Measurements from ENCODE around the gene MACROD2.
A peak's percentile ranks its signal among the peaks of the same experiment; 100 is the strongest.

The MACROD2 gene

GRCh38 chr20:16049529-16050093 is 2054.3 kb downstream of the MACROD2 start:
- H3K9me3 ChIP-seq = no peaks in the 10 kb centered on the region
- H3K4me1 ChIP-seq = no peaks in the 10 kb centered on the region
- DNase-seq (ENCODE audit: low spot score in 2 of 2) = peak in 1 of 2 experiments; percentile 10
- in situ Hi-C loops (cut with MboI; ENCODE audit: low sequenced_read_pairs) = no loop called here
- H3K27me3 ChIP-seq (ENCODE audit: low read depth) = no peaks in the 10 kb centered on the region
- no peaks in the 10 kb centered on the region for H3K36me3 ChIP-seq (replicated peaks)
- no peak overlapping the region for H3K4me3 ChIP-seq

- no peak overlapping the region for H3K4me3 ChIP-seq
- H3K27me3 ChIP-seq (ENCODE audit: low read depth) = no peaks in the 10 kb centered on the region
- no peaks in the 10 kb centered on the region for H3K4me1 ChIP-seq
- DNase-seq (ENCODE audit: low spot score in 2 of 2) = no peak
- H3K9me3 ChIP-seq = no peaks in the 10 kb centered on the region
- in situ Hi-C loops (cut with MboI; ENCODE audit: low sequenced_read_pairs) = no loop called here
- no peaks in the 10 kb centered on the region for H3K36me3 ChIP-seq (replicated peaks)
These were observed 2055.1 kb downstream of the MACROD2 start for GRCh38 chr20:16050366-16050765.

GRCh38 chr20:16051968-16052367 is 2056.7 kb downstream of the MACROD2 start:
- no peaks in the 10 kb centered on the region for H3K27me3 ChIP-seq (ENCODE audit: low read depth)
- H3K9me3 ChIP-seq = no peaks in the 10 kb centered on the region
- H3K4me3 ChIP-seq = no peak overlapping the region
- no peak for DNase-seq (ENCODE audit: low spot score in 2 of 2)
- in situ Hi-C loops (cut with MboI; ENCODE audit: low sequenced_read_pairs) = no loop called here
- H3K36me3 ChIP-seq (replicated peaks) = no peaks in the 10 kb centered on the region
- no peaks in the 10 kb centered on the region for H3K4me1 ChIP-seq

- DNase-seq (ENCODE audit: low spot score in 2 of 2) = no peak
- in situ Hi-C loops (cut with MboI; ENCODE audit: low sequenced_read_pairs) = no loop called here
- Histone ChIP-seq H3K4me1 (no peaks in the 10 kb centered on the region), H3K27me3 (ENCODE audit: low read depth) (no peaks in the 10 kb centered on the region), H3K36me3 (replicated peaks) (no peaks in the 10 kb centered on the region), H3K4me3 (no peak overlapping the region), H3K9me3 (no peaks in the 10 kb centered on the region)
These were observed 2057.1 kb downstream of the MACROD2 start for GRCh38 chr20:16052456-16052855.

GRCh38 chr20:16054985-16055384 is 2059.7 kb downstream of the MACROD2 start:
- no peaks in the 10 kb centered on the region for H3K36me3 ChIP-seq (replicated peaks)
- H3K9me3 ChIP-seq = no peaks in the 10 kb centered on the region
- no peaks in the 10 kb centered on the region for H3K27me3 ChIP-seq (ENCODE audit: low read depth)
- no peaks in the 10 kb centered on the region for H3K4me1 ChIP-seq
- in situ Hi-C loops (cut with MboI; ENCODE audit: low sequenced_read_pairs) = no loop called here
- H3K4me3 ChIP-seq = no peak overlapping the region
- no peak for DNase-seq (ENCODE audit: low spot score in 2 of 2)

- no peaks in the 10 kb centered on the region for H3K36me3 ChIP-seq (replicated peaks)
- H3K9me3 ChIP-seq = no peaks in the 10 kb centered on the region
- H3K4me1 ChIP-seq = no peaks in the 10 kb centered on the region
- in situ Hi-C loops (cut with MboI; ENCODE audit: low sequenced_read_pairs) = no loop called here
- no peak for DNase-seq (ENCODE audit: low spot score in 2 of 2)
- H3K27me3 ChIP-seq (ENCODE audit: low read depth) = no peaks in the 10 kb centered on the region
- H3K4me3 ChIP-seq = no peak overlapping the region
These were observed 2062.3 kb downstream of the MACROD2 start for GRCh38 chr20:16057651-16058050.

- in situ Hi-C loops (cut with MboI; ENCODE audit: low sequenced_read_pairs) = no loop called here
- Histone ChIP-seq H3K9me3 (no peaks in the 10 kb centered on the region), H3K4me1 (no peaks in the 10 kb centered on the region), H3K36me3 (replicated peaks) (no peaks in the 10 kb centered on the region), H3K4me3 (no peak overlapping the region), H3K27me3 (ENCODE audit: low read depth) (no peaks in the 10 kb centered on the region)
- no peak for DNase-seq (ENCODE audit: low spot score in 2 of 2)
These were observed 2063.0 kb downstream of the MACROD2 start for GRCh38 chr20:16058268-16058667.

GRCh38 chr20:16059841-16060240 is 2064.5 kb downstream of the MACROD2 start:
- no peak for DNase-seq (ENCODE audit: low spot score in 2 of 2)
- Histone ChIP-seq H3K4me3 (no peak overlapping the region), H3K36me3 (replicated peaks) (no peaks in the 10 kb centered on the region), H3K9me3 (no peaks in the 10 kb centered on the region), H3K27me3 (ENCODE audit: low read depth) (no peaks in the 10 kb centered on the region), H3K4me1 (peaks cover 2% of the 10 kb centered on the region)
- in situ Hi-C loops (cut with MboI; ENCODE audit: low sequenced_read_pairs) = no loop called here

- in situ Hi-C loops (cut with MboI; ENCODE audit: low sequenced_read_pairs) = no loop called here
- no peaks in the 10 kb centered on the region for H3K36me3 ChIP-seq (replicated peaks)
- DNase-seq (ENCODE audit: low spot score in 2 of 2) = no peak
- no peaks in the 10 kb centered on the region for H3K9me3 ChIP-seq
- no peak overlapping the region for H3K4me3 ChIP-seq
- H3K4me1 ChIP-seq = peaks cover 13% of the 10 kb centered on the region
- no peaks in the 10 kb centered on the region for H3K27me3 ChIP-seq (ENCODE audit: low read depth)
These were observed 2066.0 kb downstream of the MACROD2 start for GRCh38 chr20:16061351-16061750.

- peaks cover 13% of the 10 kb centered on the region for H3K4me1 ChIP-seq
- in situ Hi-C loops (cut with MboI; ENCODE audit: low sequenced_read_pairs) = no loop called here
These were observed 2067.6 kb downstream of the MACROD2 start for GRCh38 chr20:16062661-16063581.

GRCh38 chr20:16063881-16064280 is 2068.6 kb downstream of the MACROD2 start:
- H3K9me3 ChIP-seq = no peaks in the 10 kb centered on the region
- no peaks in the 10 kb centered on the region for H3K36me3 ChIP-seq (replicated peaks)
- H3K4me3 ChIP-seq = no peak overlapping the region
- peaks cover 13% of the 10 kb centered on the region for H3K4me1 ChIP-seq
- no peaks in the 10 kb centered on the region for H3K27me3 ChIP-seq (ENCODE audit: low read depth)
- DNase-seq (ENCODE audit: low spot score in 2 of 2) = no peak
- in situ Hi-C loops (cut with MboI; ENCODE audit: low sequenced_read_pairs) = no loop called here

More at GRCh38 chr20:16062661-16063581, 2067.6 kb downstream of the MACROD2 start:
- Histone ChIP-seq H3K36me3 (replicated peaks) (no peaks in the 10 kb centered on the region), H3K4me3 (no peak overlapping the region), H3K9me3 (no peaks in the 10 kb centered on the region), H3K27me3 (ENCODE audit: low read depth) (no peaks in the 10 kb centered on the region)
- no peak for DNase-seq (ENCODE audit: low spot score in 2 of 2)

- Histone ChIP-seq H3K4me3 (no peak overlapping the region), H3K4me1 (peaks cover 13% of the 10 kb centered on the region), H3K9me3 (no peaks in the 10 kb centered on the region), H3K36me3 (replicated peaks) (no peaks in the 10 kb centered on the region), H3K27me3 (ENCODE audit: low read depth) (no peaks in the 10 kb centered on the region)
- in situ Hi-C loops (cut with MboI; ENCODE audit: low sequenced_read_pairs) = no loop called here
- DNase-seq (ENCODE audit: low spot score in 2 of 2) = peak; percentile 37 to 40
These were observed 2069.8 kb downstream of the MACROD2 start for GRCh38 chr20:16064989-16065707.

- H3K4me3 ChIP-seq = no peak overlapping the region
- in situ Hi-C loops (cut with MboI; ENCODE audit: low sequenced_read_pairs) = no loop called here
- no peaks in the 10 kb centered on the region for H3K27me3 ChIP-seq (ENCODE audit: low read depth)
- no peaks in the 10 kb centered on the region for H3K36me3 ChIP-seq (replicated peaks)
- DNase-seq (ENCODE audit: low spot score in 2 of 2) = peak in 1 of 2 experiments; percentile 13
- H3K4me1 ChIP-seq = peaks cover 13% of the 10 kb centered on the region
- no peaks in the 10 kb centered on the region for H3K9me3 ChIP-seq
These were observed 2071.3 kb downstream of the MACROD2 start for GRCh38 chr20:16066571-16066970.

Data from HAP-1 (cell line).